Kidney (tissue), 14 donors: ENCODE data around the gene LHFPL6. TPM values are rescaled to one million over a fixed set of nuclear protein-coding genes. Genes with fewer than 3 reads are reported as not detected.
A peak's percentile ranks its signal among the peaks of the same experiment; 100 is the strongest.

Experiments used
- DNase-seq, 5 donors: peaks; one replicate each; pipeline ENCODE4 v3.0.0-alpha.2; 2013 to 2020
- FAIRE-seq: peaks from 2 replicates; lab custom pipeline; 2012; peaks lifted over from hg19 to GRCh38; lab: Jason Lieb, UNC
- H3K27ac ChIP-seq, 2 donors: one replicate each; pipeline ENCODE4 v1.7.0; 2013; ENCODE audit warnings: low read depth in 2 of 2, low read length in 2 of 2, inconsistent platforms in 1 of 2
- H3K27me3 ChIP-seq: one replicate; pipeline ENCODE4 v1.7.1; 2013; ENCODE audit warnings: low read length, inconsistent platforms; ENCODE audit not compliant: control insufficient read depth, insufficient read depth
- H3K36me3 ChIP-seq, 3 donors: one replicate each; pipeline versions ENCODE4 v1.7.0 to v1.7.1; 2013; ENCODE audit warnings: low read length in 3 of 3, control low read depth in 1 of 3, inconsistent platforms in 1 of 3; ENCODE audit not compliant: insufficient read depth in 3 of 3, control insufficient read depth in 2 of 3
- H3K4me1 ChIP-seq, 3 donors: one replicate each; pipeline versions ENCODE4 v1.7.0 to v1.7.1; 2013; ENCODE audit warnings: low read length in 3 of 3, inconsistent platforms in 1 of 3, low read depth in 1 of 3; ENCODE audit not compliant: control insufficient read depth in 2 of 3, insufficient read depth in 2 of 3
- H3K4me3 ChIP-seq, 3 donors: one replicate each; pipeline versions ENCODE4 v1.7.0 to v1.8.1; 2013; ENCODE audit warnings: low read length in 3 of 3, control low read depth in 1 of 3, inconsistent platforms in 1 of 3
- H3K9ac ChIP-seq, 3 donors: one replicate each; pipeline versions ENCODE4 v1.7.0 to v1.7.1; 2013; ENCODE audit warnings: low read length in 3 of 3, control low read depth in 1 of 3, inconsistent platforms in 1 of 3
- H3K9me3 ChIP-seq, 3 donors: one replicate each; pipeline versions ENCODE4 v1.7.0 to v1.7.1; 2013; ENCODE audit warnings: low read length in 3 of 3, control low read depth in 1 of 3, inconsistent platforms in 1 of 3; ENCODE audit not compliant: control insufficient read depth in 2 of 3, insufficient read depth in 1 of 3
- CTCF ChIP-seq: IDR thresholded peaks from 3 replicates; pipeline ENCODE4 v1.5.1; 2012; ENCODE audit warnings: mild to moderate bottlenecking, moderate library complexity, borderline replicate concordance; ENCODE audit not compliant: insufficient read depth; ENCODE audit errors: extremely low read depth
- intact Hi-C: fragments of 100-400 bp; cut with DNase I; formaldehyde crosslinking; loops from one replicate; pipeline ENCODE4 v1.11.1; 2022
- polyA plus RNA-seq: library from polyadenylated mRNA; stranded (reverse); fragments of 350-450 nt; fragmentation: Illumina TruSeq; extraction: RNeasy Lipid Tissue Mini Kit (QIAGEN cat#74804); gene quantifications from one replicate; pipeline ENCODE4 v1.2.3, GENCODE V29; 2014; ENCODE audit warnings: low read depth, low replicate concordance; ENCODE audit not compliant: insufficient read depth
- total RNA-seq: library from RNA; stranded (reverse); fragmentation: NEBNext Ultra II Directional; extraction: Animal tissue kit (Norgen Biotek cat#: 25700); gene quantifications from one replicate; pipeline ENCODE4 v1.2.1, GENCODE V29; 2021
- donor health status: control.
- donor health status: control.
- donor health status: control.
- donor health status: control.
- donor health status: control.
- donor health status: DM: yes; HTN: yes; CAD: no.
- donor health status: Normal renal cell carcinoma (clear cell type).

The LHFPL6 gene
- total and polyA plus RNA-seq, 2 donors from 2014 or later: 33.0 to 59.2 TPM

GRCh38 chr13:39327172-39327479 lies 275.9 kb downstream of the LHFPL6 start:
- H3K4me3 ChIP-seq: no peak overlapping the region
- peaks cover 0 to 2% (median 0%) of the 10 kb centered on the region in 3 donors for H3K9me3 ChIP-seq
- no peak overlapping the region for H3K27ac ChIP-seq
- DNase-seq (no peak), FAIRE-seq (no peak)
- TF ChIP-seq CTCF: no peak
- intact Hi-C loops: no loop called here
- H3K9ac ChIP-seq: no peak overlapping the region
- H3K4me1 ChIP-seq: no peaks in the 10 kb centered on the region
- no peaks in the 10 kb centered on the region for H3K27me3 ChIP-seq
- H3K36me3 ChIP-seq: no peaks in the 10 kb centered on the region

- intact Hi-C loops: no loop called here
- TF ChIP-seq CTCF: no peak
Measured at GRCh38 chr13:39326469-39327171, 276.4 kb downstream of the LHFPL6 start.

GRCh38 chr13:39324806-39325311 lies 278.1 kb downstream of the LHFPL6 start:
- no peak for TF ChIP-seq CTCF
- no peaks in the 10 kb centered on the region for H3K4me1 ChIP-seq
- no peaks in the 10 kb centered on the region for H3K36me3 ChIP-seq
- H3K9me3 ChIP-seq: peaks cover 0 to 2% (median 0%) of the 10 kb centered on the region in 3 donors
- H3K27me3 ChIP-seq: no peaks in the 10 kb centered on the region
- no peak for FAIRE-seq
- no peak for DNase-seq
- H3K27ac ChIP-seq: no peak overlapping the region
- H3K4me3 ChIP-seq: peak overlapping the region in 1 of 3 donors; percentile 28
- H3K9ac ChIP-seq: no peak overlapping the region
- intact Hi-C loops: no loop called here

More at GRCh38 chr13:39326469-39327171, 276.4 kb downstream of the LHFPL6 start:
- Histone ChIP-seq H3K4me3 (no peak overlapping the region), H3K9me3 (peaks cover 0 to 2% (median 0%) of the 10 kb centered on the region in 3 donors), H3K36me3 (no peaks in the 10 kb centered on the region), H3K27ac (no peak overlapping the region), H3K9ac (no peak overlapping the region), H3K27me3 (no peaks in the 10 kb centered on the region), H3K4me1 (no peaks in the 10 kb centered on the region)
- no peak for FAIRE-seq
- peak in 2 of 5 donors; percentile 34 to 72 for DNase-seq
